ENCODE results near the gene CFAP54. TPM values are rescaled to one million over a fixed set of nuclear protein-coding genes. Genes with fewer than 3 reads are reported as not detected.
A peak's percentile ranks its signal among the peaks of the same experiment; 100 is the strongest.

Gene CFAP54
- total RNA-seq, 1 donor from 2014 or later = 0.73 TPM

GRCh38 chr12:96497855-96498254 lies 8.5 kb downstream of the CFAP54 start:
- H3K4me3 Mint-ChIP-seq (ENCODE audit: unreplicated experiment) = no peak overlapping the region
- peaks cover 4% of the 10 kb centered on the region for H3K9me3 Mint-ChIP-seq (ENCODE audit: unreplicated experiment)
- no peaks in the 10 kb centered on the region for H3K36me3 Mint-ChIP-seq (ENCODE audit: unreplicated experiment)
- H3K4me1 Mint-ChIP-seq (ENCODE audit: unreplicated experiment) = peaks cover 21% of the 10 kb centered on the region
- H3K27ac Mint-ChIP-seq (ENCODE audit: unreplicated experiment) = no peak overlapping the region
- no peaks in the 10 kb centered on the region for H3K27me3 Mint-ChIP-seq (ENCODE audit: unreplicated experiment)
- no peak for DNase-seq (ENCODE audit: extremely low spot score, unreplicated experiment)
- TF ChIP-seq CTCF (IDR thresholded peaks at IDR 0.05) = no peak

- peaks cover 4% of the 10 kb centered on the region for H3K9me3 Mint-ChIP-seq (ENCODE audit: unreplicated experiment)
- no peak for DNase-seq (ENCODE audit: extremely low spot score, unreplicated experiment)
- peaks cover 23% of the 10 kb centered on the region for H3K4me1 Mint-ChIP-seq (ENCODE audit: unreplicated experiment)
- peak; percentile 39 for TF ChIP-seq CTCF (IDR thresholded peaks at IDR 0.05)
- H3K27me3 Mint-ChIP-seq (ENCODE audit: unreplicated experiment) = no peaks in the 10 kb centered on the region
- peak overlapping the region; percentile 85 for H3K27ac Mint-ChIP-seq (ENCODE audit: unreplicated experiment)
- H3K4me3 Mint-ChIP-seq (ENCODE audit: unreplicated experiment) = no peak overlapping the region
- H3K36me3 Mint-ChIP-seq (ENCODE audit: unreplicated experiment) = no peaks in the 10 kb centered on the region
Measured at GRCh38 chr12:96500693-96501092, 11.3 kb downstream of the CFAP54 start.

GRCh38 chr12:96501133-96501761 lies 11.9 kb downstream of the CFAP54 start:
- no peaks in the 10 kb centered on the region for H3K27me3 Mint-ChIP-seq (ENCODE audit: unreplicated experiment)
- H3K4me3 Mint-ChIP-seq (ENCODE audit: unreplicated experiment) = no peak overlapping the region
- H3K27ac Mint-ChIP-seq (ENCODE audit: unreplicated experiment) = peak overlapping the region; percentile 85
- H3K4me1 Mint-ChIP-seq (ENCODE audit: unreplicated experiment) = peaks cover 23% of the 10 kb centered on the region
- DNase-seq (ENCODE audit: extremely low spot score, unreplicated experiment) = no peak
- no peak for TF ChIP-seq CTCF (IDR thresholded peaks at IDR 0.05)
- H3K9me3 Mint-ChIP-seq (ENCODE audit: unreplicated experiment) = peaks cover 4% of the 10 kb centered on the region
- no peaks in the 10 kb centered on the region for H3K36me3 Mint-ChIP-seq (ENCODE audit: unreplicated experiment)

GRCh38 chr12:96501908-96502307 lies 12.5 kb downstream of the CFAP54 start:
- Mint-ChIP-seq H3K9me3 (ENCODE audit: unreplicated experiment) (peaks cover 4% of the 10 kb centered on the region), H3K36me3 (ENCODE audit: unreplicated experiment) (no peaks in the 10 kb centered on the region), H3K27me3 (ENCODE audit: unreplicated experiment) (no peaks in the 10 kb centered on the region), H3K4me1 (ENCODE audit: unreplicated experiment) (peaks cover 23% of the 10 kb centered on the region), H3K4me3 (ENCODE audit: unreplicated experiment) (no peak overlapping the region), H3K27ac (ENCODE audit: unreplicated experiment) (peak overlapping the region; percentile 85)
- no peak for DNase-seq (ENCODE audit: extremely low spot score, unreplicated experiment)
- TF ChIP-seq CTCF (IDR thresholded peaks at IDR 0.05) = no peak

- H3K4me1 Mint-ChIP-seq (ENCODE audit: unreplicated experiment) = peaks cover 23% of the 10 kb centered on the region
- H3K36me3 Mint-ChIP-seq (ENCODE audit: unreplicated experiment) = no peaks in the 10 kb centered on the region
Measured at GRCh38 chr12:96502477-96502876, 13.1 kb downstream of the CFAP54 start.

More at GRCh38 chr12:96502477-96502876, 13.1 kb downstream of the CFAP54 start:
- no peak for DNase-seq (ENCODE audit: extremely low spot score, unreplicated experiment)
- Mint-ChIP-seq H3K27me3 (ENCODE audit: unreplicated experiment) (no peaks in the 10 kb centered on the region), H3K27ac (ENCODE audit: unreplicated experiment) (no peak overlapping the region), H3K9me3 (ENCODE audit: unreplicated experiment) (peaks cover 4% of the 10 kb centered on the region), H3K4me3 (ENCODE audit: unreplicated experiment) (no peak overlapping the region)
- TF ChIP-seq CTCF (IDR thresholded peaks at IDR 0.05) = no peak
